ENCODE data around the gene GASK1B. TPM values are rescaled to one million over a fixed set of nuclear protein-coding genes. Genes with fewer than 3 reads are reported as not detected.
A peak's percentile ranks its signal among the peaks of the same experiment; 100 is the strongest.

GASK1B gene
- total and polyA plus RNA-seq, 2 of the 13 experiments (the other 11 are each of a cell fraction or from before 2014, with no cell fraction given): 29.1 to 40.4 TPM

- TF ChIP-seq ZBTB21 (CRISPR knock-in tag; IDR thresholded peaks at IDR 0.05) (no peak), SP140L (CRISPR knock-in tag; IDR thresholded peaks at IDR 0.05; ENCODE audit: borderline replicate concordance) (no peak), ZNF263 (CRISPR knock-in tag; IDR thresholded peaks at IDR 0.05) (0 out of 2 replicates have a peak, but pooled peaks have one; percentile 34), ZKSCAN5 (CRISPR knock-in tag; IDR thresholded peaks at IDR 0.05) (no peak), PAX8 (CRISPR knock-in tag; IDR thresholded peaks at IDR 0.05; ENCODE audit: borderline replicate concordance) (no peak), ZNF644 (CRISPR knock-in tag; IDR thresholded peaks at IDR 0.05; ENCODE audit: low read depth) (no peak), ZBTB20 (CRISPR knock-in tag; IDR thresholded peaks at IDR 0.05; ENCODE audit: borderline replicate concordance, low read depth) (no peak; the same call in 1 of the 2 replicates), MED8 (CRISPR knock-in tag; IDR thresholded peaks at IDR 0.05; ENCODE audit: insufficient replicate concordance) (no peak), ZNF430 (CRISPR knock-in tag; IDR thresholded peaks at IDR 0.05) (no peak), ZNF431 (CRISPR knock-in tag; IDR thresholded peaks at IDR 0.05; ENCODE audit: borderline replicate concordance, low read depth) (no peak), ZNF556 (CRISPR knock-in tag; IDR thresholded peaks at IDR 0.05; ENCODE audit: borderline replicate concordance) (peak; percentile 72), NFE2L1 (CRISPR knock-in tag; IDR thresholded peaks at IDR 0.05; ENCODE audit: borderline replicate concordance) (no peak), ZNF607 (CRISPR knock-in tag; IDR thresholded peaks at IDR 0.05; ENCODE audit: borderline replicate concordance) (no peak; the same call in 1 of the 2 replicates), ZNF335 (CRISPR knock-in tag; IDR thresholded peaks at IDR 0.05) (no peak), ZNF530 (CRISPR knock-in tag; IDR thresholded peaks at IDR 0.05; ENCODE audit: low read depth) (no peak), HDAC2 (CRISPR knock-in tag; IDR thresholded peaks at IDR 0.05) (no peak; the same call in 1 of the 2 replicates), RORA (CRISPR knock-in tag; IDR thresholded peaks at IDR 0.05) (no peak), ZNF567 (CRISPR knock-in tag; IDR thresholded peaks at IDR 0.05; ENCODE audit: borderline replicate concordance) (0 out of 2 replicates have a peak, but pooled peaks have one; percentile 33), ZSCAN31 (CRISPR knock-in tag; IDR thresholded peaks at IDR 0.05; ENCODE audit: low read depth) (no peak), XBP1 (CRISPR knock-in tag; IDR thresholded peaks at IDR 0.05) (no peak), ZNF609 (CRISPR knock-in tag; IDR thresholded peaks at IDR 0.05; ENCODE audit: borderline replicate concordance) (no peak), TCF12 (IDR thresholded peaks at IDR 0.05) (no peak), TCF12 (CRISPR knock-in tag; IDR thresholded peaks at IDR 0.05) (no peak), CHD2 (IDR thresholded peaks at IDR 0.05; ENCODE audit: low read depth, low read length) (no peak)
- TF ChIP-seq, protein P1, sequence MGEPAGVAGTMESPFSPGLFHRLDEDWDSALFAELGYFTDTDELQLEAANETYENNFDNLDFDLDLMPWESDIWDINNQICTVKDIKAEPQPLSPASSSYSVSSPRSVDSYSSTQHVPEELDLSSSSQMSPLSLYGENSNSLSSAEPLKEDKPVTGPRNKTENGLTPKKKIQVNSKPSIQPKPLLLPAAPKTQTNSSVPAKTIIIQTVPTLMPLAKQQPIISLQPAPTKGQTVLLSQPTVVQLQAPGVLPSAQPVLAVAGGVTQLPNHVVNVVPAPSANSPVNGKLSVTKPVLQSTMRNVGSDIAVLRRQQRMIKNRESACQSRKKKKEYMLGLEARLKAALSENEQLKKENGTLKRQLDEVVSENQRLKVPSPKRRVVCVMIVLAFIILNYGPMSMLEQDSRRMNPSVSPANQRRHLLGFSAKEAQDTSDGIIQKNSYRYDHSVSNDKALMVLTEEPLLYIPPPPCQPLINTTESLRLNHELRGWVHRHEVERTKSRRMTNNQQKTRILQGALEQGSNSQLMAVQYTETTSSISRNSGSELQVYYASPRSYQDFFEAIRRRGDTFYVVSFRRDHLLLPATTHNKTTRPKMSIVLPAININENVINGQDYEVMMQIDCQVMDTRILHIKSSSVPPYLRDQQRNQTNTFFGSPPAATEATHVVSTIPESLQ (CRISPR knock-in tag; conservative IDR thresholded peaks at IDR 0.05): no peak
Observed at GRCh38 chr4:158170691-158171561, 1.9 kb downstream of the GASK1B start (continued).
